Cerebellar cortex (tissue), 1 donor: Measurements from ENCODE around the gene FGF4.
"Not testable (repeated sequence)": the region's sequence is repeated elsewhere in the genome, so short reads cannot be mapped to it uniquely, and the experiment has no call there.

Source experiments
- DNase-seq: peaks from one replicate; pipeline ENCODE4 v3.0.0-alpha.2; 2015; ENCODE audit warnings: low spot score

The FGF4 gene

GRCh38 chr11:69773626-69774353 lies 1.4 kb downstream of the FGF4 start:
- DNase-seq = no peak

GRCh38 chr11:69771466-69771865 lies 3.7 kb downstream of the FGF4 start:
- no peak for DNase-seq

DNA sequence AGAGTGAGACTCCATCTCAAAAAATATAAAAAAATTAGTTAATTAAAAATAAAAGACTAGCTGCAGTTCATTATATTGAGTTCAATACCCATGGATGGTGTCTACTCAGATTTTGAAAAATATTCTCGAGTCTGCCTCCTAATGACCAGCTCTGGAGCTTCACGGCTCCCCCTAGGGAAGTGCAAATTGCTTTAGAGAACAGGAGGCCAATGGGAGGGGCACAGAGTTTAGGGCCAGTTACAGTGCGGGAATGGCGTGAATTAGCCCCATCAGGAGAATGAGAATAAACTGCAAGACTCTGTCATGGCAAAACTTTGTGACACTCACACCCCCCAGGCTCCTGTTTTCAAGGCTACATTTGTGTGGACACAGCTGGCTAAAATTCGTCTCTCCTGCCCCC lies 4.6 kb downstream of the FGF4 start:
- no peak for DNase-seq

GRCh38 chr11:69765498-69765995 lies 9.6 kb downstream of the FGF4 start:
- no peak for DNase-seq

DNA sequence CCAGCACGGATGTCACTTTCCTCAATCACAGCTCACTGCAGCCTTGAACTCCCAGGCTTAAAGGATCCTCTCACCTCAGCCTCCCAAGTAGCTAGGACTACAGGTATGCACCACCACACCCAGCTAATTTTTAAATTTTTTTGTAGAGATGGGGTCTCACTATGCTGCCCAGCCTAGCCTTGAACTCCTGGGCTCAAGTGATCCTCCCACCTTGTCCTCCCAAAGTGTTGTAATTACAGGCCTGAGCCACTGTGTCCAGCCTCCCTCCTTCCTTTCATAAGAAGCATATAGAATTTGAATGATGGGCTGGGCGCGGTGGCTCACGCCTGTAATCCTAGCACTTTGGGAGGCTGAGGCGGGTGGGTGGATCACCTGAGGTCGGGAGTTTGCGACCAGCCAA lies 10.2 kb downstream of the FGF4 start:
- DNase-seq = not testable (repeated sequence)

GRCh38 chr11:69760319-69760718 lies 14.8 kb downstream of the FGF4 start:
- DNase-seq = no peak

GRCh38 chr11:69752890-69753289 lies 22.3 kb downstream of the FGF4 start:
- DNase-seq = no peak

GRCh38 chr11:69750875-69751597 lies 24.1 kb downstream of the FGF4 start:
- DNase-seq = no peak

DNA sequence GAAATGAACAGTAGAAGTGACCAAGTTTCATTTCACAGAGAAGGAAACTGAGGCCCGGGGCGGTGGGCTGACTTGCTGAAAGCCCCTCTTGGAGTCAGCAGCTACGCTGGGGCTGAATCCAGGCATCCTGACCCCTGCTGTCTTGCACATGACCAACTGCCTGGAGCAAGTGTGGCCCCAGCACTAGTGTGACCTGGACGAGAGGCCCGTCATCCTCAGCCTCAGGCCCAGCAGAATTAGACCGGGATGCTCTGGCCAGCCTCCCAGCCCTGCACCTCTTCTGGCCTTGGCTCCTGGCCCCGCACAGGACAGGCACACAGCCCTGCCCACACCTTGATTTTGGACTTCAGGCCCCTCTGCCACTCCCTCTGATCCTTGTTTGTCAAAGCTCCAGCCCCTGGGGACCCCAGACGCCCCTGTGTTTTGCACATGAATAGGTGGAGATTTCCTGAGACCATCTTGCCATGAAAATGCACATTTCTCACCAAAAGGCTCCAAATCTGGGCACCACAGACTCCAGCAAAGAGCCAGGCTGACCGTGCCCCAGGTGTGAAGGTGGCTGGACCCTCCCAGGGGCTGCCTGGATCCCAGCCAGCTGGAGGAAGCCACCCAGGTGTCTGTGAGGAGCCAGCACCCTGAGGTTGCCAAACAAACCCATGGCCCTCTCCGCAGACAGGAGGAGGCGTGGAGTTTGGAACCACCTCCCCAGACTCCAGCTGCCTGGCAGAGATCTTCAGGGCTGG lies 24.9 kb downstream of the FGF4 start:
- DNase-seq = no peak

DNA sequence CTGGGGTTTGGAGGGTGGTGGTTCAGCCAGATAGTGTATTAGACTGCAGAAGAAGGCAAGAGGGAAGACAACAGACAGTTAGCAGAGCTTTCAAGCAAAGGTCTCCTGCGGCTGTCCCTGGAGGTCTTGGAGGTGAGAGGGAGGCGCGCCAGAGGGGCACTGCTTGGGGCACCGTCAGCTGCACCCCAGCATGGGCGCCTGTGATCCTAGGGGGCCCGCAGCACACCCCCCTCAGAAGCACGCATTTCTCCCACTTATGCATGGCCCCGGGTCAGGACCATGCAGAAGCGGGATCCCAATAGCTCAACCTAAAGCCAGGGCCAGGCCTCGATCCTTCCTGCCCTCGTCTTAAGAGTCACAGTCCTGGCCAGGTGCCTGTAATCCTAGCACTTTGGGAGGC lies 26.5 kb downstream of the FGF4 start:
- no peak for DNase-seq

DNA sequence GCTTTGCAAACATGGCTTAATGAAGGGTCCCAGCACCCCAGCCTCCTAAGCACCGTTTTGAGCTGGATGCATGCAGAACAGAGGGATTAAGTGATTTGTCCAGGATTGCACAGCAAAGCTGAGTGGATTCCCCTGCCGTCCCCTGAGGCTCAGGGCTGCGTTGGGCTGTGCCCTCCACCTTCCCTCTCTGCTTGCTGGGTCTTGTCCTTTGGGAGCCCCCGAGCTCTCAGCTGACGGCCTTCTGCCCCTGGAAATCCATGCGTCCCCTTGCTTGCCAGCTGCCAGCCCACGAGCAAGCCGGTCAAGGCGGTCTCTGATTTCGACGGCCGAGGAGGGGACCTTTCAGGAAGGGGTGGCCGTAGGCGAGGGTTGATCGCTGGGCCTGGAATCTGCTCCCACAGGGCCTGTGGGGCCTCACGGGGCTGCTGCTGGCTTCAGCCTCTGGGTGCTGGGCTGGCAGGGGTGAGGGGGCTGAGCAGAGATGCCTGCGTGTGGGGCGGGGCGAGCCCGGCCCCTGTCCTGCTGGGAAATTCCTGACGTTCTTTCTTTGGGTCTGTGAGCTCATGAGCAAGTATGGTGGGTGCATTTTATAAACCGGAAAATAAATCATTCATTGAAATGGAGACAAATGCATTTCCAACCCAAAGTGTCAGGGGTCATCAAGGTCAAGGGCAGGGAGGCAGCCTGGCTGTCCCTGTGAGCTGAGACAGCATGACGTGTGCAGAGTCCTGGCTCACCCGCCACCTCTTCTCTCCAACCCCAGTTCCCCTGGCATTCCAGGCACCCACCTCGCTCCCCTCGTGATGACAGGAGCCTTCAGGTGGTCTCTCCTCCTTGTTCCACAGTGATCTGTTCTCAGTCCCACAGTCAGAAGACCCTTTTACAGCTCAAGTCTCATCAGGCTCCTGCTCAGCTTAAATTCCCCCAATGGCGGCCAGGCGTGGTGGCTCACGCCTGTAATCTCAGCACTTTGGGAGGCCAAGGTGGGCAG lies 28.1 kb downstream of the FGF4 start:
- DNase-seq = no peak

- no peak for DNase-seq
Measured at GRCh38 chr11:69746140-69746539, 29.0 kb downstream of the FGF4 start.

DNA sequence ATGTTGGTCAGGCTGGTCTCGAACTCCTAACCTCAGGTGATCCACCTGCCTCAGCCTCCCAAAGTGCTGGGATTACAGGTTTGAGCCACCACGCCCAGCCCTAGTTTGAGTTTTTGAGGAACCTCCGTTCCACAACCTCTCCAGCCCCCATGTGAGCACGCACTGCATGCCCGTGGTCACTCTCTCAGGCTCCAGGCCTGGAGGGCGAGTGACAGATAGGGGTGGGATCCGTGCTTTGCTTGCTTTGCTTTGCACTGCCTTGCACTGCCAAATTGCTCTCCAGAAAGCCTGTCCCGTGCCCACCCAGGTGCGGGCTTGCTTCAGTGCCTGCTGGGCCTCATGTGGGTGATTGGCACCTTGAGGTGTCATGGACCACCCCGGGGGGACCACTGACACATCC lies 29.9 kb downstream of the FGF4 start:
- DNase-seq = no peak

DNA sequence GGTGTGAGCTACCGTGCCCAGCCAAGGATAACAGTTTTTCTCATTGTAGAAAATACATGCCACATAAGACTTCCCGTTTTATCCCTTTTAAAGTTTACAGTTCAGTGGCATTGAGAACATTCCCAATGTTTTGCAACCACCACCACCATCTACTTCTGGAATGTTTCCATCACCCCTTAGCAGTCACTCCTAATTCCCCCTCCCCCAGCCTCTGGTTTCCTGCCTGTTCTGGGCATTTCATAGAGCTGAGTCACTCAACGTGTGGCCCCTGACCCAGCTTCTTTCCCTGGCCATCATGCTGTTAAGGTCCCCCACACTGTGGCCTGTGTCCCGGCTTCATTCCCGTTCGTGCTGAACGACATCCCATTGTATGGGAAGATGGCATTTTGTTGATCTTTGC lies 30.7 kb downstream of the FGF4 start:
- no peak for DNase-seq

- DNase-seq = no peak
Measured at GRCh38 chr11:69734841-69735240, 40.3 kb downstream of the FGF4 start.

DNA sequence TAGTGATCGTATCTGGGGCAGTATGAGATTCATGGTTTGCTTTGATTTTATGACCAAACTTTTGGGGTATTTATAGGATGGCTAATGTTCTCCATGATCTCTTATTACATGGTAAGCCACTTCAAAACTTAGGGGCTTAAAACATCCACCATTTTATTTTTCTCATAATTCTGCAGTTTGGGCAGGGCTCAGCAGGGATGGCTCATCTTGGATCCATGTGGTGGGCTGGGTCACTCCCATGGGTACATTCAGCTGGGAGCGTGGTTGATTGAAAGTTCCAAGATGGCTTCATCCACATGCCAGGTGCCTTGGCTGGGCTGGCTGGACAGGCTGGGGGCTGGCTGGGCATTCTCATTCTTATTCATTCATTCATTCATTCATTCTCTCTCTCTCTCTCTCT lies 40.8 kb downstream of the FGF4 start:
- DNase-seq = no peak

DNA sequence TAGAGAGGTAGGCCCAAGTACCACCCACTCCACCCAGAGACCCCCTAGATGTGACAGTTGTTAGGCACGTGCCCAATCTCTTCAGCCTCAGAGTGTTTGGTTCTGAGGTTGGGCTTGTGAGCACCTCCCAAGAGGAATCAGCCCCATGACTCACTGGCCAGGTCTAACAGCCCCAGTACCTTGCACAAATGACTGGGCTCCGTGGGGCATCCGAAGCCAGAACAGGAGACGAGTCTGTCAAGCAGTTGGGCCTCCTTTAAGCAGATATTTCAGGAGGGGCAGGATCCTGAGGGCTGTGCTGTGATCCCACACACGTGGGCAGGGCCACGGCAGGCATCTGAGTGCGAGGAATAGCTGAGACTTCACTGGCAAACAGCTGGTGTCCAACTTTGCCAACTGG lies 42.2 kb downstream of the FGF4 start:
- no peak for DNase-seq

DNA sequence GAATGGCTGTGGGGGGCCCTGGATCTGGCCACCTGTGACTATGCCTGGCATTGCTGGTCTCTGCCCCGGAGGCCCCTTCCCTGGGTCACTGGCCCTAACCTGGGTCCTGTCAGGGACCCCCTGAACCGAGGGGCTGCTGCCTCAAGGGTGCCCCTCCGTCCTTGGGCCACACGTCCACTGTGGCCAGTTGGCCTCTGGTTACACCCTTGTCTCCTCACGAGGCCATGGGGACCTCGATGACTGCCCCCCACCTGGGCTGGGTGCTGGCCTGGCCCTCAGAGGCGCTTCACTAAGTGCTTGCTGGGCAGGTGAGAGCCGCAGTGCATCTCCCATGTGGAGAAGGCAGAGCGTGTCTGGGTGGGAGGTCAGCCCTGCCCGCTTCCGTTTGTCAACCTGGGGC lies 44.0 kb downstream of the FGF4 start:
- DNase-seq = no peak

GRCh38 chr11:69730500-69730899 lies 44.6 kb downstream of the FGF4 start:
- DNase-seq = no peak

DNA sequence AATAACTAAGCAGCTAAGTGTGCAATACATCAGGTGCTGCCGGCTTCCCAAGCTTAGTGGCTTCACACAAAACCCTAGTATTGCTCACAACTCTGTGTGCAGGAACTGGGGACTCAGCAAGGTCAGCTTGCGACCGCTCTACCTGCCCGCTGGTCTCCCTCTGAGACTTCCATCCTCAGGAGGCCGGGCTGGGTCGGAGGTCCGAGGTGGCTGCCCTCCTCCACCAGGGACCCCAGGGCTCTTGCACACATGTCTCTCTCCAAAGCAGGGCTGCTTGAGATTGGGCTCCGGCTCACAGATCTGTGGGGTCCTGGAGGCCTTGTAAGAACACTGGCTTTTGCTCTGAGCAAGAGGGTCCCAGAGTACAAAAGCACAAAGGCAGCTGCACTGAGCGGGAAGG lies 45.9 kb downstream of the FGF4 start:
- DNase-seq = no peak

GRCh38 chr11:69727266-69727665 lies 47.9 kb downstream of the FGF4 start:
- no peak for DNase-seq

GRCh38 chr11:69726481-69726880 lies 48.7 kb downstream of the FGF4 start:
- no peak for DNase-seq
